Thoracic aorta (tissue), 2 donors: Measurements from ENCODE around the gene CCNO. TPM values are rescaled to one million over a fixed set of nuclear protein-coding genes. Genes with fewer than 3 reads are reported as not detected.

Source experiments
- ATAC-seq: fragments of 150-250 bp; one replicate; pipeline ENCODE4 v1.8.0; 2017; ENCODE audit warnings: low read depth; ENCODE audit not compliant: insufficient number of reproducible peaks, low FRiP score
- DNase-seq: peaks from one replicate; pipeline ENCODE4 v3.0.0-alpha.2; 2020; ENCODE audit warnings: low spot score
- H3K27ac ChIP-seq, 2 donors: fragments of 200-600 bp; sonication (generic); 1 replicate in 1 of 2; 2 replicates in 1 of 2; pipeline ENCODE4 v1.5.1; 2016; ENCODE audit warnings: mild to moderate bottlenecking in 2 of 2, moderate library complexity in 2 of 2
- H3K27me3 ChIP-seq: fragments of 200-600 bp; sonication (generic); replicated peaks from 2 replicates; pipeline ENCODE4 v1.6.0; 2016; ENCODE audit warnings: mild to moderate bottlenecking; ENCODE audit not compliant: insufficient read depth
- H3K36me3 ChIP-seq: fragments of 200-600 bp; sonication (generic); one replicate; pipeline ENCODE4 v1.5.1; 2016
- H3K4me1 ChIP-seq, 2 donors: fragments of 200-600 bp; sonication (generic); 1 replicate in 1 of 2; 2 replicates in 1 of 2; pipeline versions ENCODE4 v1.5.1 to v1.6.0; 2016; ENCODE audit warnings: low read depth in 2 of 2, mild to moderate bottlenecking in 1 of 2; ENCODE audit not compliant: control insufficient read depth in 1 of 2
- H3K4me3 ChIP-seq: fragments of 200-600 bp; sonication (generic); 2 replicates; pipeline ENCODE4 v1.5.1; 2016; ENCODE audit warnings: mild to moderate bottlenecking
- H3K9me3 ChIP-seq: fragments of 200-600 bp; sonication (generic); 2 replicates; pipeline ENCODE4 v1.5.1; 2016
- CTCF ChIP-seq: fragments of 200-600 bp; sonication (generic); IDR thresholded peaks from one replicate; pipeline ENCODE4 v1.5.1; 2019; ENCODE audit warnings: antibody characterized with exemption
- total RNA-seq, 2 donors: library from RNA; depleted of rRNA; stranded (reverse); fragments of >200 nt; gene quantifications; one replicate each; pipeline versions ENCODE4 v1.1.0 to v1.2.3, GENCODE V29; 2016

Gene CCNO
- under 1 TPM; 0.35 to 0.95 TPM for total RNA-seq

- peak within 1 kb of the TSS; percentile 9 to 30 for H3K27ac ChIP-seq
- peaks cover 24% of the 10 kb centered on the region for H3K27me3 ChIP-seq
- TF ChIP-seq CTCF = no peak
- peaks cover 14 to 37% of the 10 kb centered on the region in 2 donors for H3K4me1 ChIP-seq
- H3K4me3 ChIP-seq = peak within 1 kb of the TSS; percentile 85
- ATAC-seq = peak; percentile 78
- no peak for DNase-seq
- H3K9me3 ChIP-seq = no peaks in the 10 kb centered on the region
- no peaks in the 10 kb centered on the region for H3K36me3 ChIP-seq
Observed at GRCh38 chr5:55232985-55233928, at the start of gene CCNO. CCNO (minus strand) TSS chr5:55233608; CDS start chr5:55233523, 85 bp downstream.

GRCh38 chr5:55278778-55279177, 45.4 kb upstream of the CCNO start:
- no peaks in the 10 kb centered on the region for H3K9me3 ChIP-seq
- ATAC-seq = no peak
- DNase-seq = no peak
- peaks cover 55% of the 10 kb centered on the region for H3K36me3 ChIP-seq
- H3K4me1 ChIP-seq = no peaks in the 10 kb centered on the region
- no peaks in the 10 kb centered on the region for H3K27me3 ChIP-seq
- TF ChIP-seq CTCF = no peak
- H3K27ac ChIP-seq = no peak overlapping the region
- H3K4me3 ChIP-seq = no peak overlapping the region

GRCh38 chr5:55276771-55277170, 43.4 kb upstream of the CCNO start:
- Histone ChIP-seq H3K27ac (no peak overlapping the region), H3K27me3 (no peaks in the 10 kb centered on the region), H3K36me3 (peaks cover 51% of the 10 kb centered on the region), H3K9me3 (no peaks in the 10 kb centered on the region), H3K4me3 (no peak overlapping the region), H3K4me1 (no peaks in the 10 kb centered on the region)
- TF ChIP-seq CTCF = no peak
- DNase-seq (no peak), ATAC-seq (no peak)

GRCh38 chr5:55258339-55258738, 24.9 kb upstream of the CCNO start:
- Histone ChIP-seq H3K27me3 (no peaks in the 10 kb centered on the region), H3K36me3 (peaks cover 49% of the 10 kb centered on the region), H3K4me1 (no peaks in the 10 kb centered on the region), H3K9me3 (no peaks in the 10 kb centered on the region), H3K4me3 (no peak overlapping the region), H3K27ac (no peak overlapping the region)
- TF ChIP-seq CTCF = no peak
- ATAC-seq (no peak), DNase-seq (no peak)

- no peaks in the 10 kb centered on the region for H3K27me3 ChIP-seq
- H3K36me3 ChIP-seq = peaks cover 35% of the 10 kb centered on the region
Observed at GRCh38 chr5:55254802-55255201, 21.4 kb upstream of the CCNO start.

More at GRCh38 chr5:55254802-55255201, 21.4 kb upstream of the CCNO start:
- H3K27ac ChIP-seq = no peak overlapping the region
- no peaks in the 10 kb centered on the region for H3K4me1 ChIP-seq
- no peak for TF ChIP-seq CTCF
- DNase-seq = no peak
- no peak overlapping the region for H3K4me3 ChIP-seq
- no peaks in the 10 kb centered on the region for H3K9me3 ChIP-seq
- ATAC-seq = no peak
